Hepatocyte (in vitro differentiated cells): ENCODE results near the gene SH3BP1. TPM values are rescaled to one million over a fixed set of nuclear protein-coding genes. Genes with fewer than 3 reads are reported as not detected.

Source experiments
- DNase-seq: peaks from one replicate; pipeline ENCODE4 v3.0.0-alpha.2; 2016; ENCODE audit warnings: low spot score
- H2AFZ ChIP-seq: fragments of 200-600 bp; sonication (generic); 2 replicates; pipeline ENCODE4 v1.6.0; 2016; ENCODE audit warnings: antibody characterized with exemption, mild to moderate bottlenecking
- H3K27ac ChIP-seq: fragments of 200-600 bp; sonication (generic); 2 replicates; pipeline ENCODE4 v1.5.1; 2016; ENCODE audit warnings: mild to moderate bottlenecking
- H3K27me3 ChIP-seq: fragments of 200-600 bp; sonication (generic); 2 replicates; pipeline ENCODE4 v1.6.1; 2016
- H3K36me3 ChIP-seq: fragments of 200-600 bp; sonication (generic); replicated peaks from 2 replicates; pipeline ENCODE4 v1.5.1; 2016; ENCODE audit warnings: low read depth; ENCODE audit not compliant: insufficient read depth
- H3K4me1 ChIP-seq: fragments of 200-600 bp; sonication (generic); 2 replicates; pipeline ENCODE4 v1.5.1; 2016; ENCODE audit warnings: mild to moderate bottlenecking, moderate library complexity; ENCODE audit not compliant: insufficient read depth
- H3K4me2 ChIP-seq: fragments of 200-600 bp; sonication (generic); 2 replicates; pipeline ENCODE4 v1.6.0; 2016
- H3K4me3 ChIP-seq: fragments of 200-600 bp; sonication (generic); 2 replicates; pipeline ENCODE4 v1.5.1; 2016; ENCODE audit warnings: mild to moderate bottlenecking
- H3K79me2 ChIP-seq: fragments of 200-600 bp; sonication (generic); 2 replicates; pipeline ENCODE4 v1.6.0; 2017; ENCODE audit warnings: mild to moderate bottlenecking
- H3K9me2 ChIP-seq: fragments of 200-600 bp; sonication (generic); replicated peaks from 2 replicates; pipeline ENCODE4 v1.6.0; 2017; ENCODE audit warnings: mild to moderate bottlenecking; ENCODE audit not compliant: insufficient read depth
- H3K9me3 ChIP-seq: fragments of 200-600 bp; sonication (generic); 2 replicates; pipeline ENCODE4 v1.5.1; 2016; ENCODE audit warnings: low read depth, mild to moderate bottlenecking
- H4K20me1 ChIP-seq: fragments of 200-600 bp; sonication (generic); 2 replicates; pipeline ENCODE4 v1.6.0; 2016; ENCODE audit warnings: mild to moderate bottlenecking; ENCODE audit not compliant: insufficient read depth, poor library complexity, severe bottlenecking
- EZH2 ChIP-seq: fragments of 200-600 bp; sonication (generic); IDR thresholded peaks from 2 replicates; pipeline ENCODE4 v1.6.1; 2016; ENCODE audit warnings: antibody characterized with exemption, mild to moderate bottlenecking, borderline replicate concordance
- EZH2phosphoT487 ChIP-seq: fragments of 200-600 bp; sonication (generic); IDR thresholded peaks from one replicate; pipeline ENCODE4 v1.6.1; 2018; ENCODE audit warnings: antibody characterized with exemption, mild to moderate bottlenecking, low read depth, moderate library complexity; ENCODE audit not compliant: unreplicated experiment, severe bottlenecking
- WGBS: methylation state at CpG from one replicate; pipeline ENCODE4 v1.1.6; 2016; ENCODE audit warnings: low lambda C conversion rate; ENCODE audit errors: missing lambda C conversion rate; 5-methylcytosine and 5-hydroxymethylcytosine counted together
- polyA plus RNA-seq: library from polyadenylated mRNA; unstranded; fragments of >200 nt; fragmentation: Nextera tagmentation; extraction: Ambion mirVana; gene quantifications from 2 replicates; pipeline ENCODE4 v1.2.1, GENCODE V29; 2016
- total RNA-seq: library from RNA; depleted of rRNA; stranded (reverse); fragments of >200 nt; gene quantifications from 2 replicates; pipeline ENCODE4 v1.2.3, GENCODE V29; 2014
- TF ChIP-seq, protein P1 (sequence below): fragments of 200-600 bp; sonication (generic); IDR thresholded peaks from 2 replicates; pipeline ENCODE4 v1.5.1; 2016; ENCODE audit warnings: antibody characterized with exemption, mild to moderate bottlenecking; ENCODE audit not compliant: poor library complexity

Gene SH3BP1
- total and polyA plus RNA-seq, 2 experiments from 2014 or later: 12.3 to 14.0 TPM

DNA sequence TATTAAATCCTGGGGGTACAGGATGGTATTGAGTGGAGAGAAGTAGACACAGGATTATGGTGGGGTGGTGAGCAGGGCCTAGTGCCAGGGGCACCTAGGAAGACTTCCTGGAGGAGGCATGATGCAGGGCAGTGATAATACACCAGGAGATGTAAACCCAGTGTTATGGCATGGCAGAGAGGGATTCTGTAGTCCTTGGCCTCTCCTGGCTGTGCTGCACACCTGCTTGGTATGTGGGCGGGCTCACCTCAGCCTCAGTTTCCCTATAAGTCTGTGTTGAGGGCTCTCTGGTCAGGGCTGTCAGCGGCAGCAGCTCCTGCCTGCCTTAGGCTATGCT, 21.2 kb downstream of the SH3BP1 start:
- no peak overlapping the region for H3K4me3 ChIP-seq
- H3K27me3 ChIP-seq: no peaks in the 10 kb centered on the region
- peaks cover 6% of the 10 kb centered on the region for H4K20me1 ChIP-seq
- H2AFZ ChIP-seq: no peak overlapping the region
- H3K27ac ChIP-seq: peak overlapping the region; percentile 82
- no peak for DNase-seq
- peaks cover 28% of the 10 kb centered on the region for H3K4me1 ChIP-seq
- WGBS: 76% methylated on average over 2 of the region's 2 CpGs
- no peaks in the 10 kb centered on the region for H3K36me3 ChIP-seq
- H3K9me2 ChIP-seq: no peaks in the 10 kb centered on the region
- peaks cover 61% of the 10 kb centered on the region for H3K79me2 ChIP-seq
- H3K9me3 ChIP-seq: no peaks in the 10 kb centered on the region
- peak overlapping the region; percentile 96 for H3K4me2 ChIP-seq
- TF ChIP-seq EZH2 (no peak), EZH2phosphoT487 (no peak)
- TF ChIP-seq, protein P1, sequence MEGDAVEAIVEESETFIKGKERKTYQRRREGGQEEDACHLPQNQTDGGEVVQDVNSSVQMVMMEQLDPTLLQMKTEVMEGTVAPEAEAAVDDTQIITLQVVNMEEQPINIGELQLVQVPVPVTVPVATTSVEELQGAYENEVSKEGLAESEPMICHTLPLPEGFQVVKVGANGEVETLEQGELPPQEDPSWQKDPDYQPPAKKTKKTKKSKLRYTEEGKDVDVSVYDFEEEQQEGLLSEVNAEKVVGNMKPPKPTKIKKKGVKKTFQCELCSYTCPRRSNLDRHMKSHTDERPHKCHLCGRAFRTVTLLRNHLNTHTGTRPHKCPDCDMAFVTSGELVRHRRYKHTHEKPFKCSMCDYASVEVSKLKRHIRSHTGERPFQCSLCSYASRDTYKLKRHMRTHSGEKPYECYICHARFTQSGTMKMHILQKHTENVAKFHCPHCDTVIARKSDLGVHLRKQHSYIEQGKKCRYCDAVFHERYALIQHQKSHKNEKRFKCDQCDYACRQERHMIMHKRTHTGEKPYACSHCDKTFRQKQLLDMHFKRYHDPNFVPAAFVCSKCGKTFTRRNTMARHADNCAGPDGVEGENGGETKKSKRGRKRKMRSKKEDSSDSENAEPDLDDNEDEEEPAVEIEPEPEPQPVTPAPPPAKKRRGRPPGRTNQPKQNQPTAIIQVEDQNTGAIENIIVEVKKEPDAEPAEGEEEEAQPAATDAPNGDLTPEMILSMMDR: no peak

DNA sequence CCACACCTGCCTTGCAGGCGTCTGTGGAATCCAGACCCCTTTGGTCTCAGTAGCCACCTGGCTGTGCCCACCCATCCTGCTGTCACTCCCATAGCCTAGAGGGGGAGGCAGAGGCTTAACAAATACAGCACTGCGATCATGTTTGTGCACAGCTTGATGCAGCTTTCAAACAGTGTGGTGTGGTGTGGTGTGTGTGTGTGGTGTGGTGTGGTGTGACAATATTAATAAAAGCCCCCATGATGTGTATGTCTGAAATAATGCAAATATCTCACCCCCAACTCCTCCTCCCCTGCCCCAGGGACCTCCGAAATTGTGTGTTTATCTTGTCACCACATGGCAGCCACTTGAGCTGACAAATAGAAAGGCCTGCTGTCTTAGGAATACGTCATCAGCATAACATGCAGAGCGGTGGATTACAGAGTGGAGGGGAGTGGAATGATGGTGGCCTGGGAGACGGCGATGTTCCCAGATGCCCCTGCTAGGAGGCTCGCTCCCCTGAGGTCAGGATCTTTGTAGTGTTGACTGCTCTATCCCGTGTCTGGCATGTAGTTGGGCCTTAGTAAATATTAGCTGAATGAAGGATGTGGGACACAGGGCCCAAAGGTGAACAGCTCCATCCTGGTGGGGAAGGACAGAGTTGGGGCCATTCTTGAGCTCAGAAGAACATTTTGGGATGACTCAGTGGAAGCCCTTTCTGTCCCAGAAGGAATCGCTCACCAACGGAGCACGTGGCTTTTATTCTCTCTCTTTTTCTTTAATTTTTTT, 21.9 kb downstream of the SH3BP1 start:
- DNase-seq: peak; percentile 66
- peaks cover 28% of the 10 kb centered on the region for H3K4me1 ChIP-seq
- no peak overlapping the region for H3K4me3 ChIP-seq
- WGBS: 36% methylated on average over 12 of the region's 12 CpGs
- H4K20me1 ChIP-seq: peaks cover 6% of the 10 kb centered on the region
- no peaks in the 10 kb centered on the region for H3K27me3 ChIP-seq
- H3K79me2 ChIP-seq: peaks cover 61% of the 10 kb centered on the region
- no peak overlapping the region for H2AFZ ChIP-seq
- H3K9me3 ChIP-seq: no peaks in the 10 kb centered on the region
- H3K27ac ChIP-seq: peak overlapping the region; percentile 82
- no peaks in the 10 kb centered on the region for H3K36me3 ChIP-seq
- peak overlapping the region; percentile 96 for H3K4me2 ChIP-seq
- TF ChIP-seq EZH2phosphoT487 (no peak), EZH2 (no peak)
- TF ChIP-seq, protein P1: peak; percentile 45
- no peaks in the 10 kb centered on the region for H3K9me2 ChIP-seq

DNA sequence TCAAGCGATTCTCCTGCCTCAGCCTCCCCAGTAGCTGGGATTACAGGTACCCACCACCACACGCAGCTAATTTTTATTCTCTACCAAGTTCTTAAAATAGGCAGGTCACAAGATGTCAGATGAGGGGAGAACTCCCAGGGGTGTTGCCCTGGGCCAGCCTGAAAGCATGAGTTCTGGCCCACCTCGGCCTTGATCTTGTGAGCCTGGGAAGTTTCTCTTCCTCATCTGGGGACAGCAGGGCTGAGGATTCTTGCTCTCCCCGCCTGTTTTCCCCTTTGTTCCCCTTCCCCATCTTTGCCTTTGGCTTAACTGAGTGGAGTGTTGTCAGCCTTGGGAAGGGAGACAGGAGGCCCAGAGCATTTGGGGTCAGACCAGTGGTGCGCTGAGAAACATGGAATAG, 22.6 kb downstream of the SH3BP1 start:
- no peaks in the 10 kb centered on the region for H3K36me3 ChIP-seq
- peaks cover 61% of the 10 kb centered on the region for H3K79me2 ChIP-seq
- H2AFZ ChIP-seq: no peak overlapping the region
- no peaks in the 10 kb centered on the region for H3K27me3 ChIP-seq
- DNase-seq: no peak
- H3K9me3 ChIP-seq: no peaks in the 10 kb centered on the region
- H3K27ac ChIP-seq: peak overlapping the region; percentile 19
- H4K20me1 ChIP-seq: peaks cover 6% of the 10 kb centered on the region
- H3K9me2 ChIP-seq: no peaks in the 10 kb centered on the region
- H3K4me1 ChIP-seq: peaks cover 28% of the 10 kb centered on the region
- no peak overlapping the region for H3K4me2 ChIP-seq
- no peak overlapping the region for H3K4me3 ChIP-seq
- TF ChIP-seq EZH2phosphoT487 (no peak), EZH2 (no peak)
- TF ChIP-seq, protein P1: no peak
- 96% methylated on average over 5 of the region's 5 CpGs for WGBS
